GM18517 (cell line): Measurements from ENCODE around the gene ACSL5.
"Not testable (repeated sequence)": the region's sequence is repeated elsewhere in the genome, so short reads cannot be mapped to it uniquely, and the experiment has no call there.

ENCODE experiments used
- ATAC-seq: cut with Tn5 transposase; IDR thresholded peaks from one replicate; pipeline ENCODE4 v1.9.1; 2021; ENCODE audit warnings: mild to moderate bottlenecking, moderate library complexity; ENCODE audit not compliant: unreplicated experiment

The ACSL5 gene

DNA sequence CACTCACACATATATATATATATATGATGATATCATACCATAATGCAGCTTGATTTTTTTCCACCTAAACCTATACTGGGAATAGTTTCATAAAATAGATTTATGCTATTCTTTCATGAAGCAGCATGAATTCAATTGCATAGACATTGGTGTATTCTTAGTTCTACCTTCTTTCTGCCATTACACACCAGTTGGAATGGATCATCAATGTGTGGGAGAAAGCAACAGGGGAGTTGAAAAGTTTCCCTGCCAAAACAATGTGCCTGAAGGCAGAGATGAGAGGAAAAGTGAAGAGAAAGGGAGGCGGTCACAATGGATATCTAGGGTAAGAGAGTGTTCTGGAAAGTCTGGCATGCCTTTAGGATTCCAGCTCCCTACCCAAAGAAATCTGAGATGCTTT, 25.2 kb upstream of the ACSL5 start:
- no peak for ATAC-seq

DNA sequence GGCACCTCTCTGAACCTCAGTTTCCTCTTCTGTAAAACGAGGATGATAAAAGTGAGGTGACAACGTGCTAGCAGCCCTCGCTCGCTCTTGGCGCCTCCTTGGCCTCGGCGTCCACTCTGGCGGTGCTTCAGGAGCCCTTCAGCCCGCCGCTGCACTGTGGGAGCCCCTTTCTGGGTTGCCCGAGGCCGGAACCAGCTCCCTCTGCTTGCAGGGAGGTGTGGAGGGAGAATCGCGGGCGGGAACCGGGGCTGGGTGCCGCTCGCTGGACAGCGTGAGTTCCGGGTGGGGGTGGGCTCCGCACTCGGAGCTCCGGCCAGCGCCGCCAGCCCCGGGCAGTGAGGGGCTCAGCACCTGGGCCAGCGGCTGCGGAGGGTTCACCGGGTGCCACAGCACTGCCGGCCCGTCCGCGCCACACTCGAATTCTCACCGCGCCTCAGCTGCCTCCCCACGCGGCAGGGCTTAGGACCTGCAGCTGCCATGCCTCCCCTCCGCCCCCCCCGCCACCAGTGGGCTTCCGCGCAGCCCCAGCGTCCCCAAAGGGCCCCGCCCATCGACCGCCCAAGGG, 24.3 kb upstream of the ACSL5 start:
- ATAC-seq, result no peak

- ATAC-seq, result no peak
Measured at GRCh38 chr10:112351146-112351545, 22.8 kb upstream of the ACSL5 start.

DNA sequence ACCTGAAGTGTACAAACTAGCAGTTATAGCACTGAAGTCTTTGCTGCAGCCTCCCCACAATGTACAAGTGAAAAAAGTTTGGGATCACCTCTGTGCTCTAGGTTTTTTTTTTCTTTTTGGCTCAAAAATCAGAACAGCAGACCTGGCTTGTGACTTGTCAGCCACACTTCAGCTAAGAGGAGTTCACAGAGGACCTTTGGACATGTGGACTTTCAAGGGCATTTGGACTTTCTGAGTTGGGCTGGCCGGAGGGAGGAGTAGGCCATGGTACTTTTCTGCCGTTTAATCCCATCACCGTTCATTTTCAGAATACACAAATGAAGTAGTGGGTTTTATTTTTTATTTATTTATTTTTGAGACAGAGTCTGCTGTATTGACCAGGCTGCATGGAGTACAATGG, 21.9 kb upstream of the ACSL5 start:
- no peak for ATAC-seq

GRCh38 chr10:112353046-112353445, 20.9 kb upstream of the ACSL5 start:
- ATAC-seq, result no peak

- no peak for ATAC-seq
Measured at GRCh38 chr10:112356686-112357085, 17.2 kb upstream of the ACSL5 start.

DNA sequence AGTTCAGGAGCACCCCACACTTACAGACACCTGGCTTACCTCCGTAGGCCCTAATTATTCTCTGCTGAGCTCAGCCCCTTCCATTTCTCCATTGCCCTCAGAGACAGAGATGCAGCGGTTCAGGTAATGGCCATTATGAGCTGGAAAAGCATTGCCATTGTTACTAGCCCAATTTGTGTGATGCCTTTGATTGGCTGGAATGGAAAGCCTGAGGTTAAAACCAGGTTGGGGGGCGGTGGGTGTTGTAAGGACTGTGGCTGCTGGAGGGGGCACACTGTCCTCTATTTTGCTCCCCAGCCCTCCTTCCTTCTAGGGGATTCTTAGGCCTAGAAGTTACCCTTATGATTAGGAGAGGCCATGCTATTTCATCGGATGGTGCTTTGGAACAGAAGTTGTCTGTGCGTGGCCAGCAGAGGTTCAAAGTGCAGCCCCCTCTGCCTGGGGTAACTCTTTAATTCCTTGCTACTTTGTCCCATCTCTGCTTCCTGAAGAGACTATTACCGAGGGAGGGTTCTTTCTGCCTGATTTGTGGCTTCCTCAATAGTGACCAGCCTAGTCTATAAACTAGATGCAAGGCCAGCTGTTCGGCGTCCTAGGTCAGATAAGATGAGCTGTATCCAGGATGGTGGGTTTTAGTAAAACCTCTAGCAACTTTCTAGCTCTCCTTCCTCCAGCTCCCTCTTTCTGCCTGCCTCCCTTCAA, 14.2 kb upstream of the ACSL5 start:
- no peak for ATAC-seq

DNA sequence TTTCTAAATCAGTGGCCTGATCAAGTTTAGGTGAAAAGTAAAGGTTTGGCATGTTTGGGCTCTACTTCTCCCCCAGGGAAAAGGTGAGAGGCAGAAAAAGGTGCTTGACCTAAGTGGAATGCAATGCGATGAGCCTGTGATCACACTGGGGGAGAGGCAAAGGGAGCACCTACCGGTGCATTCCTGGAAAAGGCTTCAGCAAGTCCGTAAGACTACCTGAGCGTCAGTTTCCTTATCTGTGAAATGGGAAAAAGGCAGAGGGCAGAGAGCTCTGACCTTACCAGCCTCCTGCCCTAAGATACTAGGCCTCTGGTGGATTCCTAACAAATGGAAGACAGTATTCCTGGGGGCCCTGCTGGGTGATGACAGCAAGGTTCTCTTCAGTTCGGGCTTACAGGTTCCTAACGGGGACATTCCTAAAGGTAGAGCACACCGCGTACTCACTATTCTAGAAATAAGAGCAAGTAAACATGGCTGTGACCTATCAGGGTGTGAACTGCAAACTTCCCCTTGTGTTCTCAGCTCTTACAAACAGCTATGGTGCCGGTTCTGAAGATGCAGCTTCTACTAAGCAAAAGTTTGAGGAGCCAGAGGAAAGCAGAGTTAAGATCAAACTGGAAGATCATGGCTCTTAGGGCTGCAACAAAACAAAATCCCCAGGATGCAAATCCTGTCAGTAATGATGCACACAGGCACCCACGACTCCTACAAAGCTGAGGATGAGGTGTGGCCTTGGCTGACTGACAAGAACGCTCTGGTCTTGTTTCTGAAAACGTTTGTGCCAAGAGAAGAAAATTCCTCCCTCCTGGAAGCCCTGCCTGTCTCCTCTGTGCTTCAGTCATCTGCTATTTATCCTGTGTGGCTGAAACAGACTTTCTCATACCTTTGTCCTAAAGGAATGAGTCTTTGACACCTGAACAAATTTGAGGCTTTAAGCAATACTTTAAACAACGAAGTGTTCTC, 13.3 kb upstream of the ACSL5 start:
- ATAC-seq, result no peak

DNA sequence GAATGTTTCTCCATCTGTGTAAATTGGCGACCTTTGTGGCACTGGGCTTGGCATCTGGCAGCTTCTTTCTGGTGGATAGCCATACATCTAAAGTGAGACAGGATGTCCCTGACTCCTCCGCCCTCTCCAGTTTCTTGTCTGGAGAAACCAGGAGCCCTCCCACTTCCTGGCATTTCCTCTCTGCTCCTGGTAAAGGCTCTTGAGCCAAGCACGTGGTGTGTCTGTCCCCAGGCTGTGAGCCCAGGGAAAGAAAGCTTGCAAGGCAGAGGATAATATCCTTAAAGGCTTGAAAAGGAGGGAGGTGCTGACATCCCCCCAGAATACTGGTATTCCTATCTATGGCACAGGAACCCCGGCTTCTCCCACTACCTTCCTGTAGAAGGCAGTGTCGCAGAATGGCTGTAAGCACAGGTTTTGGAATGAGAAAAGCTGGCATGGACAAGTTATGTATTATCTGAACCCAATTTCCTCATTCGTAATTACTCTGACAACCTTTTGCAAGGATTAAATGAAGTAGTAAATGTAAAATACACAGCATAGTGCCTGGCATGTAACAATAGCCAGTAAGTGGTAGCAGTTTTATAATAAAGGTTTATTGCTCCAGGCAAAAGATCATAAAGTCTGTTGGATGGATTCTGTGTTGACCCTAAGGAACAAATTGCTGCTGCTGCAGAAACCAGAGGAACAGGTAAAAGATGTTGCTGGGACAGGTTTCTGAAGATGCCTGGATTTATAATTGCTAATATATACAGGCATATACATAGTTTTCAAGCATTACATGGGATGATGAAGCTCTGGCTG, 11.8 kb upstream of the ACSL5 start:
- no peak for ATAC-seq

- ATAC-seq, result no peak
Measured at GRCh38 chr10:112362833-112363232, 11.1 kb upstream of the ACSL5 start.

- ATAC-seq, result no peak
Measured at GRCh38 chr10:112363696-112364688, 9.9 kb upstream of the ACSL5 start.

GRCh38 chr10:112365014-112365432, 8.9 kb upstream of the ACSL5 start:
- ATAC-seq, result no peak

DNA sequence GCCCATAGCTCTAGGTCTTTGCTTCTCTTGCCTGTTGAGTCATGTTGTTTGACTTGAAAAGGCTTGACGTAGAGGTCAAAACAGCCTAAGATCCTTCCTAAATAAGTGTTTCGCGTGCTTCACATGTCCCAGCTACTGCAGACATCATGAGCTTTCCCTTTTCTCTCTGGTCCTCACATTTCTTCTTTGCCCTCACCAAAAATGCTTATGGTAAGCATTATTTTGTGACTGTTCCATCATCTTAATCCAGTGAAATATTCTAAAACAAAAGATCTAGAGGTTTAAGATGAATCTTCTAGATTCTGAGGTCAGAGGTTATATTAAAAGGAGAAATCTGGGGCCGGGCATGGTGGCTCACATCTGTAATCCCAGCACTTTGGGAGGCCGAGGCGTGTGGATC, 8.5 kb upstream of the ACSL5 start:
- ATAC-seq, result no peak

GRCh38 chr10:112366992-112367391, 6.9 kb upstream of the ACSL5 start:
- no peak for ATAC-seq

GRCh38 chr10:112367516-112367915, 6.4 kb upstream of the ACSL5 start:
- ATAC-seq, result no peak

GRCh38 chr10:112369495-112370423, 4.2 kb upstream of the ACSL5 start:
- peak; percentile 94 for ATAC-seq

DNA sequence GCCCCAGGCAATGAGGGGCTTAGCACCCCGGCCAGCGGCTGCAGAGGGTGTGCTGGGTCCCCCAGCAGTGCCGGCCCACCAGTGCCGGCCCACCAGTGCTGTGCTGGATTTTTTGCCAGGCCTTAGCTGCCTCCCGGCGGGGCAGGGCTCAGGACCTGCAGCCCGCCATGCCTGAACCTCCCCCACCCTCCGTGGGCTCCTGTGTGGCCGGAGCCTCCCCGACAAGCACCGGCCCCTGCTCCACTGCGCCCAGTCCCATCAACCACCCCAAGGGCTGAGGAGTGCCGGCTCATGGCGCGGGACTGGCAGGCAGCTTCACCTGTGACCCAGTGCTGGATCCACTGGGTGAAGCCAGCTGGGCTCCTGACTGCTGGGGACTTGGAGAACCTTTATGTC, 3.5 kb upstream of the ACSL5 start:
- ATAC-seq, result no peak

- ATAC-seq, result not testable (repeated sequence)
Measured at GRCh38 chr10:112371326-112371725, 2.6 kb upstream of the ACSL5 start.
